ENCODE data around the gene PDE1A. TPM values are rescaled to one million over a fixed set of nuclear protein-coding genes. Genes with fewer than 3 reads are reported as not detected.

PDE1A gene
- polyA plus RNA-seq, 1 of the 3 experiments (the other 2 are of a cell fraction): 0.08 TPM

- Histone ChIP-seq H3K79me2 (ENCODE audit: insufficient read depth) (no peaks in the 10 kb centered on the region), H3F3A (replicated peaks; ENCODE audit: insufficient read depth) (peaks cover 17% of the 10 kb centered on the region), H3K4me3 (ENCODE audit: low read depth in 2 of 2, low read length in 1 of 2) (no peak overlapping the region), H4K20me1 (ENCODE audit: insufficient read depth) (no peaks in the 10 kb centered on the region), H3K9ac (no peak overlapping the region), H2AFZ (ENCODE audit: low read depth) (no peak overlapping the region), H3K4me1 (ENCODE audit: control insufficient read depth in 1 of 2, insufficient read depth in 2 of 2, low read depth in 1 of 2, low read length in 1 of 2) (peaks cover 0 to 21% of the 10 kb centered on the region in 2 experiments; a peak in 2 of 4 replicates), H3K36me3 (replicated peaks in 1 of 2; ENCODE audit: control insufficient read depth in 1 of 2, insufficient read depth in 2 of 2, low read length in 1 of 2) (no peaks in the 10 kb centered on the region), H3K4me2 (no peak overlapping the region), H3K9me3 (no peaks in the 10 kb centered on the region), H3K9me2 (no peaks in the 10 kb centered on the region), H3K27ac (ENCODE audit: low read depth in 2 of 2, low read length in 1 of 2) (no peak overlapping the region), H3K27me3 (ENCODE audit: insufficient read depth) (no peaks in the 10 kb centered on the region)
- POLR2A ChIA-PET: no interaction called here
- CTCF ChIA-PET: interaction anchor here (0.6 kb wide), 1 partner anchor 113 kb away, joined by 4 read pairs; no protein-coding TSS in a partner anchor
- 92% methylated on average over 3 of the region's 3 CpGs for WGBS (ENCODE audit: low lambda C conversion rate)
- no peak for TF ChIP-seq FOXJ3 (CRISPR knock-in tag; IDR thresholded peaks at IDR 0.05)
- TF ChIP-seq CHD2 (IDR thresholded peaks at IDR 0.05; ENCODE audit: low read length, partially characterized antibody): no peak
- no peak for TF ChIP-seq TEAD4 (IDR thresholded peaks at IDR 0.05; ENCODE audit: borderline replicate concordance, insufficient read depth)
- no peak for DNase-seq
These were observed 127.2 kb downstream of the PDE1A start for GRCh38 chr2:182299632-182300031.

GRCh38 chr2:182298456-182298855 lies 128.4 kb downstream of the PDE1A start:
- H3K4me2 ChIP-seq: no peak overlapping the region
- no peaks in the 10 kb centered on the region for H3K27me3 ChIP-seq (ENCODE audit: insufficient read depth)
- CTCF ChIA-PET: interaction anchor here (1.0 kb wide), 1 partner anchor 351 kb away, joined by 3 read pairs; no protein-coding TSS in a partner anchor
- H3K9me3 ChIP-seq: no peaks in the 10 kb centered on the region
- H3K4me3 ChIP-seq (ENCODE audit: low read depth in 2 of 2, low read length in 1 of 2): no peak overlapping the region
- H3K79me2 ChIP-seq (ENCODE audit: insufficient read depth): no peaks in the 10 kb centered on the region
- peaks cover 17% of the 10 kb centered on the region for H3F3A ChIP-seq (replicated peaks; ENCODE audit: insufficient read depth)
- no peaks in the 10 kb centered on the region for H3K36me3 ChIP-seq (replicated peaks in 1 of 2; ENCODE audit: control insufficient read depth in 1 of 2, insufficient read depth in 2 of 2, low read length in 1 of 2)
- WGBS (ENCODE audit: low lambda C conversion rate): 71% methylated on average over 4 of the region's 4 CpGs
- peaks cover 0 to 21% of the 10 kb centered on the region in 2 experiments; a peak in 2 of 4 replicates for H3K4me1 ChIP-seq (ENCODE audit: control insufficient read depth in 1 of 2, insufficient read depth in 2 of 2, low read depth in 1 of 2, low read length in 1 of 2)
- TF ChIP-seq ELF1 (IDR thresholded peaks at IDR 0.05) (no peak), TAF1 (IDR thresholded peaks at IDR 0.05; ENCODE audit: borderline replicate concordance, low read depth, low read length) (no peak), CHD2 (IDR thresholded peaks at IDR 0.05; ENCODE audit: low read length, partially characterized antibody) (no peak), EZH2phosphoT487 (IDR thresholded peaks at IDR 0.05; ENCODE audit: borderline replicate concordance, low read depth) (no peak), FOXJ3 (CRISPR knock-in tag; IDR thresholded peaks at IDR 0.05) (no peak), TCF12 (IDR thresholded peaks at IDR 0.05) (no peak), JUND (IDR thresholded peaks at IDR 0.05) (no peak), CTCF (IDR thresholded peaks at IDR 0.05) (no peak), GATA2 (CRISPR knock-in tag; IDR thresholded peaks at IDR 0.05) (no peak), RAD21 (IDR thresholded peaks at IDR 0.05; ENCODE audit: low read length) (no peak), MXI1 (IDR thresholded peaks at IDR 0.05; ENCODE audit: low read depth, low read length) (no peak), EP300 (IDR thresholded peaks at IDR 0.05; ENCODE audit: borderline replicate concordance in 1 of 2, low read depth in 1 of 2, low read length in 1 of 2) (no peak), POLR2AphosphoS5 (IDR thresholded peaks at IDR 0.05; ENCODE audit: low read depth, low read length) (no peak), PBX3 (IDR thresholded peaks at IDR 0.05) (no peak)
- TF ChIP-seq, protein P1, sequence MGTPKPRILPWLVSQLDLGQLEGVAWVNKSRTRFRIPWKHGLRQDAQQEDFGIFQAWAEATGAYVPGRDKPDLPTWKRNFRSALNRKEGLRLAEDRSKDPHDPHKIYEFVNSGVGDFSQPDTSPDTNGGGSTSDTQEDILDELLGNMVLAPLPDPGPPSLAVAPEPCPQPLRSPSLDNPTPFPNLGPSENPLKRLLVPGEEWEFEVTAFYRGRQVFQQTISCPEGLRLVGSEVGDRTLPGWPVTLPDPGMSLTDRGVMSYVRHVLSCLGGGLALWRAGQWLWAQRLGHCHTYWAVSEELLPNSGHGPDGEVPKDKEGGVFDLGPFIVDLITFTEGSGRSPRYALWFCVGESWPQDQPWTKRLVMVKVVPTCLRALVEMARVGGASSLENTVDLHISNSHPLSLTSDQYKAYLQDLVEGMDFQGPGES (IDR thresholded peaks at IDR 0.05; ENCODE audit: low read depth, low read length): no peak
- no peak overlapping the region for H3K27ac ChIP-seq (ENCODE audit: low read depth in 2 of 2, low read length in 1 of 2)
- no peak overlapping the region for H2AFZ ChIP-seq (ENCODE audit: low read depth)
- POLR2A ChIA-PET: no interaction called here
- no peaks in the 10 kb centered on the region for H4K20me1 ChIP-seq (ENCODE audit: insufficient read depth)
- no peak overlapping the region for H3K9ac ChIP-seq
- no peaks in the 10 kb centered on the region for H3K9me2 ChIP-seq
- DNase-seq: no peak

All from SK-N-SH (cell line).